Thyroid gland (tissue), 4 donors: ENCODE data around the gene RIPK4. TPM values are rescaled to one million over a fixed set of nuclear protein-coding genes. Genes with fewer than 3 reads are reported as not detected.

ENCODE experiments used
- DNase-seq, 2 donors: peaks; one replicate each; pipeline ENCODE4 v3.0.0-alpha.2; 2019
- H3K27ac ChIP-seq, 3 donors: fragments of 200-600 bp; sonication (generic); 1 replicate in 2 of 3; 2 replicates in 1 of 3; pipeline ENCODE4 v1.5.1; 2016 to 2019; ENCODE audit warnings: mild to moderate bottlenecking in 1 of 3, moderate library complexity in 1 of 3
- H3K27me3 ChIP-seq: fragments of 200-600 bp; sonication (generic); one replicate; pipeline ENCODE4 v1.5.1; 2019
- H3K36me3 ChIP-seq, 2 donors: fragments of 200-600 bp; sonication (generic); one replicate each; pipeline ENCODE4 v1.5.1; 2016 to 2019
- H3K4me1 ChIP-seq, 2 donors: fragments of 200-600 bp; sonication (generic); one replicate each; pipeline ENCODE4 v1.5.1; 2017 to 2019
- H3K4me3 ChIP-seq, 3 donors: fragments of 200-600 bp; sonication (generic); replicated peaks in 1 of 3; 1 replicate in 2 of 3; 2 replicates in 1 of 3; pipeline ENCODE4 v1.5.1; 2016; ENCODE audit warnings: mild to moderate bottlenecking in 1 of 3
- H3K9me3 ChIP-seq: fragments of 200-600 bp; sonication (generic); one replicate; pipeline ENCODE4 v1.5.1; 2017
- CTCF ChIP-seq, 6 experiments: fragments of 200-600 bp in 3 of 6; fragments of 450-650 bp in 3 of 6; sonication (generic) in 3 of 6; IDR thresholded peaks; one replicate each; pipeline ENCODE4 v1.5.1; 2016 to 2019; ENCODE audit warnings: antibody characterized with exemption in 6 of 6, mild to moderate bottlenecking in 2 of 6, inconsistent platforms in 1 of 6, moderate library complexity in 1 of 6
- POLR2A ChIP-seq, 2 donors: fragments of 450-650 bp; IDR thresholded peaks; one replicate each; pipeline ENCODE4 v1.6.1; 2017; ENCODE audit warnings: antibody characterized with exemption in 2 of 2, mild to moderate bottlenecking in 2 of 2, moderate library complexity in 1 of 2
- WGBS, 2 donors: methylation state at CpG; one replicate each; pipeline ENCODE4 v1.1.5; 2017; 5-methylcytosine and 5-hydroxymethylcytosine counted together
- intact Hi-C: fragments of 100-400 bp; cut with DNase I; formaldehyde crosslinking; loops from one replicate; pipeline ENCODE4 v1.15.1; 2023
- total RNA-seq, 4 donors: library from RNA; depleted of rRNA; stranded (reverse); fragments of >200 nt; gene quantifications; one replicate each; pipeline ENCODE4 v1.2.3, GENCODE V29; 2016

Gene RIPK4
- total RNA-seq, 4 donors from 2014 or later = 15.3 to 24.7 (median 22.6) TPM

- no peaks in the 10 kb centered on the region for H3K9me3 ChIP-seq
- 78 to 81% methylated on average over 10 to 16 of the region's 16 CpGs for WGBS, 2 donors
- peak overlapping the region; percentile 87 to 98 (median 92) for H3K27ac ChIP-seq
- intact Hi-C loops = no loop called here
- TF ChIP-seq POLR2A (IDR thresholded peaks at IDR 0.05) (no peak), CTCF (IDR thresholded peaks at IDR 0.05) (no peak)
- DNase-seq = peak; percentile 37 to 56
- H3K4me1 ChIP-seq = peaks cover 36 to 39% of the 10 kb centered on the region in 2 donors
- peaks cover 4 to 17% of the 10 kb centered on the region in 2 donors for H3K36me3 ChIP-seq
- H3K4me3 ChIP-seq = no peak overlapping the region
- H3K27me3 ChIP-seq = no peaks in the 10 kb centered on the region
Observed at GRCh38 chr21:41750532-41751151, 16.2 kb downstream of the RIPK4 start.

GRCh38 chr21:41750051-41750450, 16.8 kb downstream of the RIPK4 start:
- H3K27me3 ChIP-seq = no peaks in the 10 kb centered on the region
- peaks cover 9 to 18% of the 10 kb centered on the region in 2 donors for H3K36me3 ChIP-seq
- no peak overlapping the region for H3K4me3 ChIP-seq
- peak overlapping the region; percentile 87 to 98 (median 92) for H3K27ac ChIP-seq
- H3K9me3 ChIP-seq = no peaks in the 10 kb centered on the region
- intact Hi-C loops = no loop called here
- 85 to 91% methylated on average over 7 of the region's 7 CpGs for WGBS, 2 donors
- no peak for TF ChIP-seq POLR2A (IDR thresholded peaks at IDR 0.05)
- TF ChIP-seq CTCF (IDR thresholded peaks at IDR 0.05) = no peak
- H3K4me1 ChIP-seq = peaks cover 36 to 39% of the 10 kb centered on the region in 2 donors
- DNase-seq = no peak

- no peak for DNase-seq
- peaks cover 17 to 25% of the 10 kb centered on the region in 2 donors for H3K36me3 ChIP-seq
- 95 to 99% methylated on average over 10 of the region's 10 CpGs for WGBS, 2 donors
- H3K27ac ChIP-seq = no peak overlapping the region
- H3K4me3 ChIP-seq = no peak overlapping the region
- no peak for TF ChIP-seq CTCF (IDR thresholded peaks at IDR 0.05)
- TF ChIP-seq POLR2A (IDR thresholded peaks at IDR 0.05) = no peak
- H3K4me1 ChIP-seq = peaks cover 36 to 39% of the 10 kb centered on the region in 2 donors
- no peaks in the 10 kb centered on the region for H3K9me3 ChIP-seq
- intact Hi-C loops = no loop called here
- no peaks in the 10 kb centered on the region for H3K27me3 ChIP-seq
Observed at GRCh38 chr21:41749286-41749685, 17.6 kb downstream of the RIPK4 start.

- DNase-seq = no peak
- Histone ChIP-seq H3K27ac (no peak overlapping the region), H3K4me1 (peaks cover 29 to 33% of the 10 kb centered on the region in 2 donors), H3K9me3 (no peaks in the 10 kb centered on the region), H3K27me3 (no peaks in the 10 kb centered on the region), H3K4me3 (no peak overlapping the region), H3K36me3 (peaks cover 28 to 35% of the 10 kb centered on the region in 2 donors)
- TF ChIP-seq POLR2A (IDR thresholded peaks at IDR 0.05) = no peak
- no peak for TF ChIP-seq CTCF (IDR thresholded peaks at IDR 0.05)
- intact Hi-C loops = no loop called here
- 92 to 96% methylated on average over 20 of the region's 20 CpGs for WGBS, 2 donors
Observed at GRCh38 chr21:41747943-41748738, 18.7 kb downstream of the RIPK4 start.

DNA sequence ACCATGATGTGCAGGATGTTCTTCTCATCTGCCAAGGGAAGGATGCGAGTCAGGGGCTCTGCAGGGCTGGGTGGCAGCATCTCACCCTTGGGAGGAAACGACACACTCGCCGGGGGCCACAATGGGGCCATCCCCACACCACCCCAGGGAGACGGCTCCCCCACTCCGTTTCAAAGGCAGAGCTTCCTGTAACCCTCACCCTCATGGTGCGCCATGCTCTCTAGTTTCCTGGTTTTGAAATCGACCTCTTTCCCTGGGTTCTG, 20.2 kb downstream of the RIPK4 start:
- WGBS, 2 donors = 88 to 91% methylated on average over 5 to 7 of the region's 8 CpGs
- H3K27me3 ChIP-seq = no peaks in the 10 kb centered on the region
- no peak for DNase-seq
- H3K9me3 ChIP-seq = no peaks in the 10 kb centered on the region
- H3K36me3 ChIP-seq = peaks cover 39 to 46% of the 10 kb centered on the region in 2 donors
- no peak overlapping the region for H3K27ac ChIP-seq
- peaks cover 16 to 20% of the 10 kb centered on the region in 2 donors for H3K4me1 ChIP-seq
- no peak for TF ChIP-seq POLR2A (IDR thresholded peaks at IDR 0.05)
- TF ChIP-seq CTCF (IDR thresholded peaks at IDR 0.05) = no peak
- intact Hi-C loops = no loop called here
- H3K4me3 ChIP-seq = no peak overlapping the region
